Smooth muscle cell of the brain vasculature (primary cell): ENCODE data around the gene PIGC.
"Not testable (repeated sequence)": the region's sequence is repeated elsewhere in the genome, so short reads cannot be mapped to it uniquely, and the experiment has no call there.

ENCODE experiments used
- DNase-seq: peaks from one replicate; pipeline ENCODE4 v3.0.0-alpha.2; 2012; ENCODE audit warnings: low read depth, low spot score

Gene PIGC

DNA sequence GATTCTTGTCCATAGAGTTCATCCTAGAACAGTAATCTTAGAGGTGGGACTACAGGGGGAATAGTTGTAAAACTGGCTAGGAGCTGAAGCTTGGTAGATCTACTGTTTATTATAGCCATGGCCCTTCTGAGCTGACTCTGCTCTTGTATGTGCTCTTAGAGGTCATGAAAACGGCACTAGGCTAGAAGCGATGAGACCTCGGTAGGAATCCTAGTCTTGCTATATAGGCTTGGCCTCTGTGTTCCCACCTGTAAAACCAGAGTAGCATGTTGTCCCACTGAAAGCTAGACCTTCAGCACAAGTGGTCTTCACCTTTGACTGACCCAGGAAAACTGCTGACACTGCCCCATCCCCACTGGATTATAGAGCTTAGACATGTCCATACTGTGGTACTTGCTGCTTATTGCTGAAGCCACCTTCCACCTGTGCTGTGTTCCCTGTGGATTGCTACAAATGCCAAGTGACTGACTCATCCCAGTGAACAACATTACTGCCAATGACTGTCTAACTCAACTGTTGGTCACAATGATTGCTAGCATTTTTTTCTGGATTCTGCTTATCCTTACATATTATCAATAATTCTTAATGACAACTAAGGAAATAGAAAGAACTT, 23.0 kb upstream of the PIGC start:
- no peak for DNase-seq

DNA sequence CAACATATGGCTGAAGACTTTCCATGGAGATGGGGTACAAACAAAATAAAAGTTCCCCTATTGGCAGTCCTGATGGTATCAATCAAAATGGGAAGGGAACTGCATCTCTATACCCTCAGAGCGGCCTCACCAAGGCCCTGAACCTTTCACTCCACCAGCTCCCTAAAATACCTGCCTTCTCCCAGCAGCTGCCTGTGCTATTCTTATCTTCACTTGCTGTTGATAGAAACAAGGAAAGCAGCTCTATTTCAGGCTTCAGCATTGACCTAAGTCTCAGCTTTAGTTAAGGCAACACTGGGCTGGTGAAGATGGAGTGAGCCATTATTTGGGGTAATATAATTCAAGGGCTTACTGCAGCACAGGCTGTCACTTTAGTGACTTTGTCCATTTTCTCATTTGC, 21.7 kb upstream of the PIGC start:
- no peak for DNase-seq

DNA sequence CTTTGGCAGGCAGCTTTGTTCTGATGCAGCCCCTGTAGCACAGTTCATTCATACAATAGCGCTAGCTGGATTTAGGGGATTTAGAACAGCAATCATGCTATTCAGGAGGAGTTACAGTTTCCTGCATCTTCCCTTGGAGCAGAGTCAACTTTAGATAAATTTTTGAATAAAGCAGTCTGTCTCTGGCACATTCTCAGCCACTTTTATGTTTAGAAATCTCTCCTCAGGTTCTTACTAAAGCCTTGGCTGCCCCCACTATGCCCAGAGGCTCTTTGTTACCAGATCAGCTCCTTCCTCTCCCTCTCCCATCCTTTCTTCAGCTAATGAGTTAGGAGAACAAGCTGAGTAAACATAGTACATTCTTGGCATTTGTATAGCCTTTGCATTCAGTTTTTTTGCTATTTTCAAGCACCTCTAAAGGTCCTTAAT, 17.0 kb upstream of the PIGC start:
- DNase-seq: no peak

DNA sequence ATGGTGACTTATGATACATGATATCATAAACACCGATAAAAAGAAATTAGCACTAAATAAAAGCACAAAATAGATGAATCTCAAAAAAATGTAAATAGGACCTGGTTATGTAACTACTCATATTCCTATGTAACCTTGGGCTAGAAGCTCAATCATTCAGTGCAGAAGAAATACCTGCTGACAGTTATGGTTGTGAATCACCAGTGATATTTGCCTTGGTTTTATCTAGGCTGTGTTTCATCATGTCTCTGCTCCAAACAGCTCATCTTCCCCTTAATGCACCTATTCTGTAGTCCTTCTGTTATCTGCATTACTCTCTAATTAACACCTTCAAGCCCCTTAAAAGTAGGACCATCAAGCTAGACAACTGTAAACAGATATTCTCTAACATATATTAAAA, 16.3 kb upstream of the PIGC start:
- DNase-seq: no peak

DNA sequence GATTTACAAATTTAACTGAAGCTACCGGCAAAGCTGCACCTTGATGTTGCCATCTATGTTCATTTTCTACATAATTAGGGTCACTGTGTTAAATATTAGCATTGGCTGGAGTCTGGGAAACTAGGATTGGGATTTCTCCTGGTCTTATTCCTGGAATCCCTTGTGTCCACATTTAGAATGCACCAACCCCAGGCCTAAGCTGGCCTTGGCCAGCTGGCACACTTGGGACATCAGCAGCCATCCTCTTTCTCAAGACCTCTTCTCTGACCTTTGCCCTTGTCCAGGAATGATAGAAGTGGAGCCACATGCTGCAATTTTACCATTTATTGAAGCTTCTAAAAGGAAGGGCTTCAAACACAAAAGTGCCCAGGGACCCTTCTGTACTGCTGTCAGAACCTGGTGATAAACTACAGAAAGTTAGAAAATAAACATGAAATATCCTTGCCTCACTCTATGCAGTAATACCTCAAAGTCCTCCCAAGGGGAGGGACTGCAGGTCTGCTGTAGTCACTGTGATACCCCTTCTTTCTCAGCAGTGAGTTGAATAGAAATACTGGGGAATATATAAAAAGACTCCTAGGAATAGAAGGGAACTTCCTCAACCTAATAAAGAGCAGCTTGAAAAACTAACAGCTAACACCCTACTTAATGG, 13.7 kb upstream of the PIGC start:
- DNase-seq: no peak

DNA sequence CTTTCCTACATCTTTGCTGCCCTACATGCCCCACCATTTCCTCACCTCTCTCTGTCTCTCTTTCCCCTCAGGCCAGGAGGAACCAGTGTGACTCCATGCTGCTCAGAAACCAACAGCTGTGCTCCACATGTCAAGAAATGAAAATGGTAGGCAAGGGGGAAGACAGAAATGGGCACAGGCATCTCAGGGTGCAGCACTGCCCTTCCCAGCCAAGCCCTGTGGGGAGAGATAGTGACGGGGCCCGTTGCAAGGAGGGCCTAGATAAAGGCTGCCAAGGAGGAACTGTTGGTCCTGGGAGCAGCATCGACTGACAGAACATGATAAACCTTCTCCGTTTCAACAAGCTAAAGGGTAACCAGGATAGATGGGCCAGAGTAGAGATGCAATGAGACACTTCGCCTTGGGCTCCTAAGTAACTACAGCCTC, 12.5 kb upstream of the PIGC start:
- no peak for DNase-seq

DNA sequence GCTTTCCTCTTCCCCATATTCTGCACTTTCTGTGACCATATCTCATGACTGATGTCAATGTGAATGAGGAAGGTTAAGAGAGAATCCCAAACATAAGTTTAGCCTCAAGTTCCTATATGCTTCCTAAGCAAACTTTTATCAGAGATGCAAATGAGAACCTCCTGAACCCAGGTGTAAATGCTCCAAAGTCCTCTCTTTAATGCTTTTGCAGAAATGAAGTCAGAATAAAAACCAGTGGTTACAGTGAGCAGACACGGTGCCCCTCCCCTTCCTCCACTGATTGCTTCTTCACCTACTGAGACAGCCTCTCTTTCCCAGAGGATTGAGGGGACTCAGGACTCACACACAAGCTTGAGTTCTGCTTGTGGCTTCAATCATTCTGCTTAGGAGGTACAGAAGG, 11.6 kb upstream of the PIGC start:
- DNase-seq: no peak

DNA sequence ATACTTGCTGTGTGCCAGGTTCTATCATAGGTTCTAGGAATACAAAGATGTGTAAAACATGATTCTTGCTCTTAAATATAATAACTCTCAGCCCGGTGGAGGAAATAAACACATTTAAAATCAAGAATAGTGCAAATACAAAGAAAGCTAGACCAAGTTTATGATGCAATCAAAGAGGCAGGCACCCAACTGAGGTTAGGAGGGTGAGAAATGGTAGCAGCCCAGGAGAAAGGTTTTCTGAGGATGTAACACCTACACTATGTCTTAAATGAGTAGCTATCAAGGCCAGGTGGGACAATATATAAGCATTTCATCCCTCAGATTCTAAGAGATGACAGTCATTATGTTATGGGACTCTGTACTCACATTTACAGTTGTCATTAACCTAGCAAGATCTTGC, 9.7 kb upstream of the PIGC start:
- no peak for DNase-seq

DNA sequence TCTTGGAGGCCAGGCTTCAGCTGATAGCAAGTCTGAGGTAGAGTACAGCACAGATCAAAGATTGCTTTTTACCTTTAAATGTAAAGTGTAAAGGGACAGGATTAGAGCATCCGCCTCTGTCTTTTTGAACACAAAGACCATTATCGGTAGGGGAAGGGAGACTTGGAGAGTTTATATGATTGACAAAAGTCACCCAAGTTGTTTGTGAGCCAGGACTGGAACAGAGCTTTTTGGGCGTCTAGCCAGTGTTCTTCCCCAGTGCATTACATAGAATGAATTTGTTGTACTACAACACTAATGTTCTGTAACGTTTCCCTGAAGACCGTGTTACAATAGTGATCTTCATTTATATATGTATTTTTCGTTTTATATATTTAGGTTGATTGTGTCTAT, 9.3 kb upstream of the PIGC start:
- no peak for DNase-seq

DNA sequence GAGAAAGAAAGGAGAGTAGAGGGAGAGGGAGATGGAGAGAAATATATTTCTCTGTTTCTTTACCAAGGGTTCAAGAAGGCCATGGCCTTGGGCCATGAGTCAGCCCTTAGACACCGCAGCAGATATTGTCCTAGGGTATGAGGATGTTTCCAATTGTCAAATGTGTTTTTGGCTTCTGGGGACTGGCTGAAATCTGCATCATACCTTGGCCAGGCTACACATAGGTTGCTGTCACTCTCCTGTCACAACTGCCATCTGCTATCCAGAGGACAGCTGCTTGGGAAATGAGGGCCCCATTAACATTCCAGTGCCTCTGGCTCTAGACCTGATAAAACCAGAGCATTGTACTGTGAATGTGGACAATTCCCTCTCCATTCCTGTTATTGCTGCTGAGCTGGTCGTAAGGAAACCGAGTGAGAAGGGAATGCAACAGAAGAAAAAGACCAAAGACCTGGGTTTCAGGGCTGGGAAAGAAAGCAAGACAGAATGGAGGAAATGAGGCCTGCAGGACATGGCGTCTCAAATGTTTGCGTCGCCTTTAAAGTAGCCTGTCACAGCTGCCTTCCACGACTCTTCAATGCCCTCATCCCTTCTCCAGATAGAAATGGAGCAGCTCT, 8.8 kb upstream of the PIGC start:
- DNase-seq: no peak

DNA sequence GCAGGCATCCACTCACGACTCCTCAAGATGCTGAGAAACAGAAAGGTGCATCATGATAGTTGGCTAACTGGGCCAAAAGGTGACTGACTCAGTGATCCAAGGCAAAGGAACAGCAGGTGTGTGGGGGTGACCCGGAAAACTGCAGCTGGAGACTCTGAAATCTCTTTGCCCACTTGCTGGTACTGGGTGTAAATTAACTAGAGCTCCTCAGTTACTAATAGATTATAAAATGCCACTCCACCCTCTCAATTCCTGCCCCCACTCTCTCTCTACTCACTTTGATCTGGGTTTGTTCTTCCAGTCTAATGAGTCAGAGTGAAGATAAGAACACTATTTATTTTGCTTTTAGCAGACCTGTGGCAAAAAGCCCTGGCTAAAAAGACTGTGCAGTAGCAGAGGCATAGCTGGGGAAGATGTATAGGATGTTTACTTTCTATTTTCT, 7.2 kb upstream of the PIGC start:
- no peak for DNase-seq

DNA sequence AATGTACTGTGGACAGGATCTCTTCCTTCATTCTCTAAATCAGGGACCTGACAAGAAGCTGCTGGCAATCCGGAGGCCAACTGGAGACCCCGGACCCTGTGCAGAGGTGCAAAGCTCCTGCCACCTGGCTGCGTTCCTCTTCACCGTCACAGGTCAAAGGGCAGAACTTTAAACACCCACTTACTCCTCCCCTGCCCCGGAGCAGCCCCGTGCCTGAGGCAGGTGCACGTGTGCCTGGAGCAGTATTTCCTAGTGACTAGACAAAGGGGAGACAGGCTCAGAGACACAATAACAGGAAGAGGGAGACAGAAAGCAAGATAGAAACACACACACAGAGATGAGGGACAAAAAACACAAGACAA, 6.6 kb upstream of the PIGC start:
- DNase-seq: no peak

DNA sequence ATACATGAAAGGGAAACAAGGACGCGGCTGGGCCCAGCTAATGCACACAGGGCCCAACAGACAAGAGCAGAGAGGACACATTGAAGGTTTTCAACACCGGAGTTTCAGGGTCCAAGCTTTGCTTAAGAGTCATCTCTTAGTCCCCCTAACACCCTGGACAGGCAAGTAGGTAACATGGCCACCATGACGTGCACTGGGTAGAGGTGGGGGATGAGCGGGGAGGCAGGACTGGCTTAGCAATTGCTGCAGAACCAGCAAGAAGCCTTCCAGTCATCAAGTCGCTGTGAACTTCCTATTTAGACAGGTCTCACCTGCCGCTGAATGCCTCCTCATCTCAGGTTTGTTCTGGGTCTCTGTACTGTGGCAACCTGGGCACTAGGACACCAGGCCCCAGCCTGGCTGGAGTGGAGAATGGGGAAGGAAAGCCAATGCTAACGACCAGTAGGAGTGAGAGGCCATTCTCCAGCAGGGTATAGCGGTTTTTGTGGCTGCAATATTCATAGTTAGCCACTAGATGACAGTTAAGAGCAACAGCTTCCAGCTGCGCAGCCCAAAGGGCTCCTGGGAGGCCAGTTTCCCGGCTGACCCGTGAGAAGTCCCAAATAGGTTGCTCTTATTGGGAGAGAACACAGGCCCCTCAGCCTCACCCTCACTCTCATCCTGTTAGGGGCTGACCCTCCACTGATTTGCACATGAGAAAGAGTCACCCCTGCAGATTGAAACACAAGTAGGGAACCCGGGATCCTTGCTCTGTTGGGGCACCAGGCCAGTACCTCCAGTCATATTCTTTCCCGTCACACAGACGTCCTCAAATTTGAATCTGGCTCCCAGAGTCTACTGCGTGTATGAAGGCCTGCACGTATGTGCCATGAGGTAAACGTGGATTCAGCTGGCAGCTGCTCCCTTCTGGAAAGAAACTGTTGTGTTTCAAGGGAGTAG, 6.0 kb upstream of the PIGC start:
- DNase-seq: no peak

DNA sequence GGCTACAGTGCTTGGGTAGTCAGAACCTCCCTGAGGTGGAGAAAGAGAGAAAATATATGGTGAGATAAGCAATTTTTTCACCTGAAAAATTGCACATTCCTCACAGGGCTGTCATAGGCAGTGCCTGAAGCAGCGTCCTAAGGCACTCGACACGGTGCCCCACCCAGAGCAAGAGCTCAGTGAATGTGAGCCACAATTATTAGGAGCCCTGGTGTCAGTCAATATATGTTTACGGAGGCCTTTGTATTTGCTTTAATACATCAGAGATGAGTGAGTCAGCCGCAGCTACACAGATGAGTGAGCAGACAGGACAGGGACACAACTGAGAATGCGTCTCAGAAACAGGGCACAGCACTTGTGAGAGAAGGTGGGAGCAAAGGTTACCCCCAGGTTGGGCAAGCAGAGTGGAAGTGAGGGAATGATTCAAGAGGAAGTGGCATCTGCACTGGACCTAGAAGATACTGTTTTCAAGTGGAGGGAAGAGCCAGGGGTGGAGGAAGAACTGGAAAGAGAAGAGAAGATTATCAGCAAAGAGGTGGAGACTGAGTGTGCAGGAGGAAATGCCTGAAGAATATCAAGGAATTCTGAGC, 5.2 kb upstream of the PIGC start:
- no peak for DNase-seq

DNA sequence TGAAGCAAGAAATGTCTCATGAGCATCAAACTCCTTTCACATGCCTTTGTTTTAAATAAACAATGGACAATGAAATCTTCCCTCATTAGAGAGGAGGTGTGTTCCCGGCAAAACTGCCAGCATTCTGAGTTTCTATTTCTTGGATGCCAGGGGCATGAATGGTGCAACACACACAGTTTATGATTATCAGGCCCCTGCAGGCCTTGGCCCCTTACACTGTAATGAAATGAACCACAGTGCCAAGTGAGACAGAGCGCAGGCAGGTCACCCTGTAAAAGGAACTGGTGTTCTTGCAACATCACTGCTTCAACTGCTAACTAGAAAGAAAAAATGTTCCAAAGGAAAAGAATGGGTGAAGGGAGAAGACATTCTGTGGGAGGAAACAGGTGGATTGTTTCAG, 3.8 kb upstream of the PIGC start:
- DNase-seq: no peak

DNA sequence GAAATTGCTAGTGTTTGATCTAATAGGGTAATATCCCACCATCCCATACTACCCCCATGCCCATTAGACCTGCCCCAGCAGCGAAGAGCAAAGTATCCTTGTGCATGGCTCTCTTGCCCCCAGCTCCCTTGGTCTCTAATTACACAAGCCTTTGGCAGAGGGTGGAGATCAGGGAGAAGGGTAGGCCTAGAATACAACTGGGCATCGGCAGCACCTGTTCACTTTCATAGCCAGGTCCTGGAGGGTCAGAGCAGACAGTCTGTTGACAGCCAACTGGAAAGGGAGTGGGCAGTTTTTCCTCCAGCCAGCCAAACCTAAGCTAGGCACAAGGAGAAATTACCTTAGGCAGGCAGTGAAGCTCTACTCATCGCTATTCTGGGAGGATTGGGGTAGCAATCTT, 2.7 kb upstream of the PIGC start:
- DNase-seq: no peak

DNA sequence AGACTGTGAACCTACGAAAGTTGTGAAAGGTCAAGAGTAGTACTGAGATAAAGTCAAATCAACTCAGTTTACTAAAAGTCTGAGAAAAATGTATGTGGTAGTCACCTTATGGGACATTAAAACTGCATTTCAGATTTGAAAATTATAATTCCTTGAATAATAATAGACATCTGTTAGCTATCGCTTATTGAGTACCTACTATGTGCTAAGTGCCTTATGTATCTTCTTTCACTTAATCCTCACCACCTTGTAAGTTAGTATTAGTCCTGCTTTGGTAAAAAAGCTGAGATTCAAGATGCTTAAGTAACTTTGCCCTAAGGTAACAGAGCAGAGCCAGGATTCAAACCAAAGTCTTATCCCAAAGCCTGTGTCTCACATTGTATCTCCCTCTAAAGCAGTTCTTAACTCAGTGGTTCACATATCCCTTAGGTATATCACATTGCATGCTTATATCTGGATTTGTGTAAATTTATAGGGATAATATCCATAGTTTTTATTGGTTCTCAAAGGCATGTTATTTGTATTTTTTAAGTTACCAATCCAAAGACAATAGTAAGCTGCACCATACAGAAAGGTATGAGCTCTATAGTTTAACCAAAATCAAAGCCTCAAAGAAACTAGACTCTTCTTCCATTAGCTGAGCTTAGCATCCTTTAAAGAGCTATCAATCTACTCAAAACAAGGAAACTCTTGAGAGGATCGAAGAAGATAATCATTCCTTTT, 865 bp downstream of the PIGC start:
- no peak for DNase-seq

DNA sequence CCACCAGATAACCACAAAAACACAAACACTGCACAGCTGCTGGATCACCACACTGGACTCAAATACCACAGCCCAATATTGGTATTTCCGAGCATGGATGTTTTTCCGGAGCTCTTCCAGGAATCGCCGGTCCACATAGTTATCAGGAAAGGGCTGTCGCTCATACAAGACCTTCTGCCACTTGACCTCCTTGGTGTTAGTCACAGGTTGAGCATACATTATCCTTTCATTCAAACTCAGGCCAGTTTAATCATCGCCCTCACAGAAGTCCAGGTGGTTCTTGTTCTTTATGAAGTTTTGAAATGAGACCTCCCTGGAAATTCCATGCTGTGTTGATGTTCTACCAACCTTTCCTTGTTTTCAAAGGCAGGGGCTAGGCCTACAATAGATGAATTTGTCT, 1.5 kb downstream of the PIGC start:
- DNase-seq: no peak

DNA sequence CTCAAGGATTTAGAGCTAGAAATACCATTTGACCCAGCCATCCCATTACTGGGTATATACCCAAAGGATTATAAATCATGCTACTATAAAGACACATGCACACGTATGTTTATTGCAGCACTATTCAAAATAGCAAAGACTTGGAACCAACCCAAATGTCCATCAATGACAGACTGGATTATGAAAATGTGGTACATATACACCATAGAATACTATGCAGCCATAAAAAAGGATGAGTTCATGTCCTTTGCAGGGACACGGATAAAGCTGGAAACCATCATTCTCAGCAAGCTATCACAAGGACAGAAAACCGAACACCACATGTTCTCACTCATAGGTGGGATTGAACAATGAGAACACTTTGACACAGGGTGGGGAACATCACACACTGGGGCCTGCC, 6.7 kb downstream of the PIGC start:
- DNase-seq: not testable (repeated sequence)

DNA sequence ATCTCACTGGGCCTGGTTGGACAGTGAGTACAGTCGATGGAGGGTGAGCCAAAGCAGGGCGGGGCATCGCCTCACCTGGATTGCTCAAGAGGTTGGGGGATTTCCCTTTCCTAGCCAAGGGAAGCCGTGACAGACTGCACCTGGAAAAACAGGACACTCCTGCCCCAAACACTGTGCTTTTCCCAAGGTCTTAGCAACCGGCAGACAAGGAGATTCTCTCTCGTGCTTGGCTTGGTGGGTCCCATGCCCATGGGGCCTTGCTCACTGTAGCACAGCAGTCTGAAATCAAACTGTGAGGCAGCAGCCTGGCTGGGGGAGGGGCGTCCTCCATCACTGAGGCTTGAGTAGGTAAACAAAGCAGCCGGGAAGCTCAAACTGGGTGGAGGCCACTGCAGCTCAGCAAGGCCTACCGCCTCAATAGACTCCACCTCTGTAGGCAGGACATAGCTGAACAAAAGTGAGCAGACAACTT, 12.1 kb downstream of the PIGC start:
- DNase-seq: no peak

DNA sequence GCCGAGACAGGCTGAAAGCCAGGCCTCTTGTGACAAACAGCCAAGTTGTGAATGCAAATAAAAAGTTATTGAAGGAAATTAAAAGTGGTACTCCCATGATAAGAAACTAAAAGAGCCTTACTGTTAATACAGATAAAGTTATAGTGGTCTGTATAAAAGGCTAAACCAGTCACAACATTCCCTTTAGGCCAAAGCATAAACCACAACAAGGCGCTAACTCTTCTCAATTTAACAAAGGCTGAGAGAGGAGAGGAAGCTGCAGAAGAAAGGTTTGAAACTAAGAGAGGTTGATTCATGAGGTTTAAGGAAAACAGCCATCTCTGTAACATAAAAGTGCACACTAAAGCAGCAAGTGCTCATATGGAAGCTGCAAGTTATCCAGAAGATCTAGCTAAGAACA, 12.7 kb downstream of the PIGC start:
- no peak for DNase-seq
